A204.1 (cell line): ENCODE measurements around the gene FAM98C.
"Not testable (repeated sequence)": the region's sequence is repeated elsewhere in the genome, so short reads cannot be mapped to it uniquely, and the experiment has no call there.

Experiments
- FAIRE-seq: peaks from 2 replicates; lab custom pipeline; 2012; peaks lifted over from hg19 to GRCh38; lab: Jason Lieb, UNC

The FAM98C gene

DNA sequence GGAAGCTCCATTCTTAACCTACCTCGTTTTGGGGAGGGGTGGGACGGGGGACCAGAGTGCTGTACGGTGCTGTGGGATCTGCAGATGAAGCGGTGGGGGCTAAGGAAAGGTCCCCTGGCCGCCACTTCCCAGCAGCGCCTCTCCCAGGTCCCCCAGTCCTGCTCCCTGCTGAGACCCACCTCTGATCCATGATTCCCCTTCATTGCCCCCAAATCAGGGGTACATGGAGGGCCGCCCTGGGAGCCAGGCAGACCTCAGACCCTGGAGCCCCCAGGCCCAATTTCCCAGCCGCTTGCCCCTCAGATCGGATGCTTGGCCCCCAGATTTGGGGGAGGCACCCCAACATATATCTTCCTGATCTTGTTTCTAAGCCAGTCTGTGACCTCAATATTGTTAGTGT is 3.8 kb upstream of the FAM98C start:
- no peak for FAIRE-seq

GRCh38 chr19:38399537-38399936 is 3.4 kb upstream of the FAM98C start:
- no peak for FAIRE-seq

GRCh38 chr19:38400361-38400760 is 2.5 kb upstream of the FAM98C start:
- no peak for FAIRE-seq

DNA sequence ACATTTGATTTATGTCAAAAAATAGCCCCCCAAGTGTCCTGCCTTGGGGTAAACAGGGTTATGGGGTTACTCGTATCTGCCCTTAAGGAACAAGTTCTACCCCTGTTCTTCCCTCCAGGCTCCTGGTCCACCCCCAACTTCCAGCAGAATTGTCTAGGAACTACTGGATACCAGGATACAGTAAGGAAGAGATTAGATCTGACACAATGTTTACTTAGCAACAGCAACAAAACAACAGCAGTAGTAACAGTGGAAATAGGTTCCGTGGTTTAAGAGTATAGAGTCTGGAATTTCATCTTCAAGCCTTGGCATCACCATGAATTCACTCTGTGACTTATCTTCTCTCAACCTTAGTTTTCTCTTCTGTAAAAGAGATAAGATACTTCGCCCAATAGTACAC is 1.7 kb upstream of the FAM98C start:
- no peak for FAIRE-seq

GRCh38 chr19:38402623-38402966 is 298 bp upstream of the FAM98C start:
- no peak for FAIRE-seq

DNA sequence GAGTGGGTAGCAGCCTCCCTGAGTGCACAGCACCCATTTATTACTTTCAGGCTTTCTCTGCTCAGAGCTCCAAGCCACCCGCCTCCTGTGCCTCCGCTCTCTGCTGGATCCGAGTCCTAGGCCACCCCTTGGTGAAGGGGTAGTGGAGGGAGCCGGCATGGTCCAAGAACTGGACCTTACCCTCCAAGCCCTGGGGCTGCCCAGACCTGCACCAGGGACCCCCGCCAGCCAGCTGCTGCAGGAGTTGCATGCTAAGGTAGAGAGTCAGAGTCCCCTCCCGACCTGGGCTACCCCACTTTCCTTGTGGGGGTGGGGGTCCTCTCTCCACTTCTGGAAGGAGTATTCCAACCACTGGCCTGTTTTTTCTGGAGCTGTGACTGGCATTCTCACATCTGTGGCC is 2.0 kb downstream of the FAM98C start:
- no peak for FAIRE-seq

GRCh38 chr19:38405276-38405675 is 2.4 kb downstream of the FAM98C start:
- FAIRE-seq: no peak

- no peak for FAIRE-seq
Measured at GRCh38 chr19:38409631-38410133, 6.8 kb downstream of the FAM98C start.

GRCh38 chr19:38410407-38410806 is 7.5 kb downstream of the FAM98C start:
- not testable (repeated sequence) for FAIRE-seq

GRCh38 chr19:38411041-38411712 is 8.3 kb downstream of the FAM98C start:
- FAIRE-seq: no peak

DNA sequence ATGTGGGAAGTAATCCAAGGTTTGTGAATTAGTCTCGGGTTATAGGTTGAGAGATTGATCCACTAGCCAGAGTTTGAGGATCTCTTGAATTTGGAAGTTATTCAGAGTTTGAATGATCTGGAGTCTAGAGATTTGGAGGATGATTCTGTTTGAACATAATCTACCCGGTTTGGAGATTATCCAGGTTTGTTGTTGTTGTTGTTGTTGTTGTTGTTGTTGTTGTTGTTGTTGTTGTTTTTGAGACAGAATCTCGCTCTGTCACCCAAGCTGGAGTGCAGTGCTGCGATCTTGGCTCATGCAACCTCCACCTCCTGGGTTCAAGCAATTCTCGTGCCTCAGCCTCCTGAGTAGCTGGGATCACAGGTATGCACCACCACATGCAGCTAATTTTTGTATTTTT is 9.0 kb downstream of the FAM98C start:
- not testable (repeated sequence) for FAIRE-seq

DNA sequence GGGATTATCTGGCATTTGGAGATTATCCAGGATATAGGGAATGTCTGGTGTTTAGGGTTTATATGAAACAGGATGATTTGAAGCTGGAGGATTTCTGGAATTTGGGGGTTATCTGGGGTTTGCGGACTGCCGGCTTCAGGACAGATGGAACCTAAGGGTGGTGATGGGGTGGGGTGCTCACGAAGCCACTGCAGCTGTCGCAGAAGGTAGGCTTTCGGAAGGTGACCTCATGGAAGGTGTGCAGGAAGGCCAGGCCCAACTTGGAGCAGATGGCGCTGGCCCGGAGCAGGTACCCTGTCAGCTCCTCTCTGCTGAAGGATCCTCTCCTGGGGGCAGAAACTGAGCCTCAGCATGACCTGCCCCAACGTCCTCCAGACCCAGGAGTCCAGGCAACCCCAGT is 9.6 kb downstream of the FAM98C start:
- FAIRE-seq: no peak

DNA sequence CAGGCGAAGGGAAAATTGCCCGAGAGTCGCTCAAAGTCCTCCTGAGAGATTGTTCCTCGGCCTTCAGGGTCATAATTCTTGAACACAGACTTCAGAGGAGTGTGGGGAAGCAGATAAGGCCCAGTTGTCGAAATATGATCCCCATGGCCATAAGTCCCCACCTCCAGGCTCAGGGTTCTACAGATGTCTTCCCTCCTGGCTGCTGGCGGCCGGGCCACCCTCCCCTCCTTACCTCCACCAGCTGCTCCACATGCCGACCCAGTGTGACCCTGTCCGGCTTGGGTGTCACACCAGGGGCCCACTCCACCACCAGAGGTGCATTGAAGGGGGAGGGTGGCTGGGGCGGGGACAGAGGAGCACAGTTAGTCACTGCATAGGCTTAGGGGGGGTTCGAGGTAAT is 10.1 kb downstream of the FAM98C start:
- FAIRE-seq: no peak

- FAIRE-seq: no peak
Measured at GRCh38 chr19:38413416-38413815, 10.5 kb downstream of the FAM98C start.

GRCh38 chr19:38417146-38417543 is 14.3 kb downstream of the FAM98C start:
- no peak for FAIRE-seq

DNA sequence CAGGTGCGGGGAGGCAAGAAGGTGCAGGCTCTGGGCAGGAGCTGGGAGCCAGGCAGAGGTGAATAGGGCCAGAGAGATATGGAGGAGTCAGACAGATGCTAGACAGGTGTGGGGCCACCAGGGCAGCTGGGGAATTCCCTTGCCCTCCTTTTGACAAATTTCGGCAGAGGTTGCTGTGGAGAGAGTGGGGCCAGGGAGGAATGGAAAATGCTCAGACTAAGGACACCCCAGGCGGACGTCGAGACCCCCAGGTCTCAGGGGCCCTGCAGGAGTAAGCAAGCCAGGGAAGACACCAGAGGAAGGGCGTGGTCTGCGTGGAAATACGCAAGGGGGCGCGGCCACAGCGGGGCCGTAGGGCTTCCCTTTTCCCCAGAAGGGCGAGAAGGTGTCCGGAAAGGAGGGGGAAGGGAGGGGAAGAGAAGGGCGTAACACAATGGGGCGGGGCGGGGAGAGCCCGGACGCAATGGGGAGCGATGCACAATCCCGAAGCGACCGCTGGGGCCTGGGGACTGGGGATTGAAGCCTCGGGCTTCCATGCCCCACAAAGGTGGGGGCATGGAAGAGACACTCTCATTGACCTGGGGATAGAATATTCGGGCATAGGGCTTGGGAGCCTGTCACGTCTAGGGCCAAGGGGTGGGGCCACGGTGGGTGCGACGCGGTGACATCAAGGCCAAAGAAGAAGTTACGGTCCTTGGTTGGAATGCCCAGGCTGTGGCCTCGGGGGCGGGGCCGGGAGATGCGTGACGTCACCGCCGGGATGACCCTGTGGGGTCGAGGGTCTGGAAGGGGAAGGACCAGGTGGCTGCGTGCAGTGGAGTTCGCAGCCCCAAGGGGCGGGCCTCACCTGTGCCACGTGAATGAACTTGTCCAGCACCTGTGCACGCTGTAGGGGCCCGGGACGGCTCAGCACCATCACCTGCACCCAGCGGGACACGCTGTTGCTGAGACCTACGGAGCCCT is 14.9 kb downstream of the FAM98C start:
- no peak for FAIRE-seq

DNA sequence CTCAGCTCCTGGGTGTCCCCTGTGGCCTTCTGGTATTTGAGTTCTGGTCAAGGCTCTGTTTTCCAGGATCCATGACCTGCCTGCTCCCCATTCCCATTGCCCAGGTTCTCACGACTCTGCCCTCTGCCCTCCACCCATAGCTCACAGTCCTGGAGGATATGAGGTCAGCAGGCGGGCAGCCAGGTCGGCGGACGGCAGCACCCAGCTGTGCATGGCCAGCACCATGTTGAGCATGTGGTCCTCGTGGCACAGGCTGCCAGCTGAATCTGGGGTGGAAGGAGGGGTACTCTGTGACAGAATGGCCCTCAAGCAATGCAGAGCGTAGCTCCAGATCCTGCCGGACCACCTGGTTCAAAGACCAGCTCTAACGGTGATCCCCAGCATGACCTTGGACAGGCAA is 18.0 kb downstream of the FAM98C start:
- no peak for FAIRE-seq

- FAIRE-seq: no peak
Measured at GRCh38 chr19:38421856-38422255, 19.0 kb downstream of the FAM98C start.

DNA sequence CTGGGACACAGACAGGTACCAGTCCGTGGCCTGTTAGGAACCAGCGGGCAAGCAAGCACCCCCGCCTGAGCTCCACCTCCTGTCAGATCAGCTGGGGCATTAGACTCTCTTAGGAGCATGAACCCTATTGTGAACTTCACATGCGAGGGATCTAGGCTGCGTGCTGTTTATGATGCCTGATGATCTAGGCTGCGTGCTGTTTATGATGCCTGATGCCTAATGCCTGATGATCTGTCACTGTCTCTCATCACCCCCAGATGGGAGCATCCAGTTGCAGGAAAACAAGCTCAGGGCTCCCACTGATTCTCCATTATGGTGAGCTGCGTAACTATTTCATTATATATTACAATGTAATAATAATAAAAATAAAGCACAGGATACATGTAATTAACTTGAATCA is 19.5 kb downstream of the FAM98C start:
- FAIRE-seq: no peak

GRCh38 chr19:38424272-38424671 is 21.4 kb downstream of the FAM98C start:
- no peak for FAIRE-seq

GRCh38 chr19:38425222-38425809 is 22.4 kb downstream of the FAM98C start:
- FAIRE-seq: no peak

DNA sequence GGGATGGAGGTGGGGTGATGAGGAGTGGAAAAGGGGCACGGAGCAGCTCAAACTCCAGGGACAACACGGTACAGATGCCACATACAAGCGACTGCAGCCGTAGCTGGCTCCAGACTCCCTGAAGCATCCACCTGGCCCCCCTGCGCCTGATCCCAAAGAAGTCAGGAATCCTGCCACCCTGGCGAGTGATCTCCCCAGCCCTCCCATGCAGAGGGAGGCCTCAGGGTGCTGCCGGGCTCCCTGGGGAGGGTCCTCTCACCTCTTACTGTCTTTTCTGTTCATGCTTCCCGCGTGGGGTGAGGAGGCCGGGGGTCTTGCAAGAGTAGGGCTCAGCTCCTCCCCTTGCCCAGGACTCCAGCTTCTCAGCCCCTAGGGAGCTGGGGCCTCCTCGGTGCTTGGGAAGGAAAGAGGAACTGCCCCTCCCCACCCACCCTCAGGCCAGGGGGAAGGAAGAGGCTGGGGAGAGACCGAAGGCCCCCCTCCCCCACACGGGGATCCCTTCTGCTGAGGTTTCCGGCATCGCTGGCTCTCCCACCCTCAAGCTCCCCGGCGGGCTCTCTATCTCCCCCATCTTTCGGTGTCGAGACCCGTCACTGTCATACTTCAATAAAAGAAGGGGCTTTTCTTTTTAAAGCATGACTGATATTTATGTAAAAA is 23.0 kb downstream of the FAM98C start, which contains the start of gene RASGRP4:
TSS of gene RASGRP4 (minus strand) at position 410 of the 657 bp plus-strand sequence. CDS start at position 282, 128 bp downstream.
- FAIRE-seq: no peak
